Stimulated activated CD8-positive, alpha-beta memory T cell treated with anti-CD3 and anti-CD28 coated beads, Interleukin-4, amount 100 ng/mL, for 48 hours (primary cell): Measurements from ENCODE around the gene BAG5.

Experiments used
- DNase-seq: peaks from one replicate; pipeline ENCODE4 v3.0.0-alpha.2; 2020

The BAG5 gene

DNA sequence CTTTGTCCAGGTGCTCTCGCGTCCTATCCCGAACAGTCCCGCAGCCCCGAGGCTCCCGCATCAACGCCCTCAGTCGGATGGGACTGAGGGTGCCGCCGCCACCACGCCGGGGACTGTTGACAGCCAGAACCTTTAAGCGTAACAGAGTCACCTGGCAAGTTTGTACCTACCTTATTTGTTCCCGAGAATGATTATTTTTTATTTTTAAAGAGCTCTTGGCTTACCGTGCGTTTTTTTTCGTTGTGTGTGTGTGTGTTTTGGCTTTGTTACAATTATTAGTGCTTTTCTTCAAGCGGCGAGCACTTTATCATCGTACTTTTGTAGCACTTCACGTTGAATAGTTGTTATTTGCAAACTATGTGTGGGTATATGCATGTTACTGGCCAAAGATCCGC lies 766 bp upstream of the BAG5 start:
- no peak for DNase-seq

DNA sequence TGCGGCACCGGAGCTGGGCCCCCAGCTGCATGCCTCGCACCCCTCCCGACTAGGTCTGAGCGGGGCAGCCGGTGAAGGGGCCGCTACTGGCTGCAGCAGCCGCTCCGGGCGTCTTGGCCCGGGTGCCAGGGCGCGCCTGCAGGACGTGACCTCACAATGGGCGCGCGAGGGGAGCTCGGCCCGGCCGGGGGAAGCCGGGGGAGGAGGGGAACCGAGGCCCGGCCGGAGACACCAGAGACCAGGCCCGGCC lies 353 bp downstream of the BAG5 start:
- DNase-seq, result no peak

- peak; percentile 66 for DNase-seq
Measured at GRCh38 chr14:103561381-103562178, 877 bp downstream of the BAG5 start.

GRCh38 chr14:103560691-103561090 lies 1.8 kb downstream of the BAG5 start:
- no peak for DNase-seq

DNA sequence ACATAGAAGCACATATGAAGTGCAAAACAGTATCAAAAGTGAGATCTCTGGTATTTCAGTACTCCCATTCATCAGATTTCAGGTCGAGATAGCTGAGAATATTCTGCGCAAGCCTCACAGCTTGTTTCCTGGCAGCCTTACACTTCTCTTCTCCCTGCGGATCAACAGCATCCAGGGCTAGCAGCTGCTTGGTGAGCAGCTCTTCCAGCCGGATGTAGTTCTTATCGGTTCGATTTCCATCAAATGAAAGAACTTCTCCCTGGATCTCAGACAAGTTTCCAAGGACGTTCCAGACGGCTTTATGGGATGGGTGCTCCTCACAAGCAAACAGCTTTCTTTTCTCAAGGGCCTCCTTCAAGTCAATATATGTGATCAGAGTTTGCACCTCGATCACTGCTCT lies 2.7 kb downstream of the BAG5 start:
- no peak for DNase-seq

- DNase-seq, result no peak
Measured at GRCh38 chr14:103558071-103558882, 4.2 kb downstream of the BAG5 start.

GRCh38 chr14:103556946-103557758 lies 5.3 kb downstream of the BAG5 start:
- no peak for DNase-seq

DNA sequence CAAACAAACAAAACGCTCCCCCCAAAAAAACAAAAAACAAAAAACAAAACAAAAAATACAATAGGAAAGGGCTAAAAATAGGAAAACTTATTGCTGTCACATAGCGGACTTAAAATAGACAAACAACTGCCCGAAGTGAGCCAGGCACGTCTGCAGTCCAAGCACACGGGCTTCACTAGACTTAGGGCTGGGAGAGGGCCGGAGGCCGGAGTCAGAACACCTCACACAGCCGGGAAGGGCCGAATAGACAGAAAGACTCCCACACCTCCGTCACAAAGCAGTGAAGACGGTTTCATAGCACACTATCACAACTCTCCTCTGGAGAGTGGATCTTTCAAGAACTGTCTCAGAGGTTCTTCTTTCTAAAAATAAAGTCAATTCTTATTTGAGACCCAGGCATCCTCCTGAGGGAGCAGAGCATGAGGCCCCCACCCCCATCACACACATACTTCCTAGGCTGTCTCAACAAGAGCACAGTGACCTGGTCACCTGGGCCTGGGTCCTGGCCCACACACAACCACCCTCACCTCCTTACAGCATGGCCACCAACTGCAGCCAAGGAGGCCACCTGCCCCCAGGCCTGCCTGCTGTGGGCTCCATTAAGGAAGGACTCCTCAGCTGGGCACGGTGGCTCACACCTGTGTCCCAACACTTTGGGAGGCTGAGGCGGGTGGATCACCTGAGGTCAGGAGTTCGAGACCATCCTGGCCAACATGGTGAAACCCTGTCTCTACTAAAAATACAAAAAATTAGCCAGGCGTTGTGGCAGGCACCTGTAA lies 6.7 kb downstream of the BAG5 start:
- no peak for DNase-seq

DNA sequence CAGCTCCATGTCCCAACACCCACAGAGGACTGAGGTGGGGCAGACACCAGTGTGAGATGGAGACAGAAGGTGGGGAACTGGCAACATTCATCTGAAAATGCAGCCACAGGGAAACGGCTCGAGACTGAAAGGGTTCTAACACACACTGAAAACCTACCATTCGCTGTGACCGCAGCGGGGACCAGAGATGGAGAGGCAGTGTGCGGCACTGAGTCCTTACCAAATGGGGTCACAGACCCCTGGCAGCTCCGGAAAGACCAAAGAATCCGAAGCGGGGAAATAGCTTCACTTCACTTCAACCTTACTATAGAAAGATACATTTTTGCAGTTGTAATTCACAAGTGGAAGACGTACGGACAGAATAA lies 9.6 kb downstream of the BAG5 start:
- DNase-seq, result no peak

DNA sequence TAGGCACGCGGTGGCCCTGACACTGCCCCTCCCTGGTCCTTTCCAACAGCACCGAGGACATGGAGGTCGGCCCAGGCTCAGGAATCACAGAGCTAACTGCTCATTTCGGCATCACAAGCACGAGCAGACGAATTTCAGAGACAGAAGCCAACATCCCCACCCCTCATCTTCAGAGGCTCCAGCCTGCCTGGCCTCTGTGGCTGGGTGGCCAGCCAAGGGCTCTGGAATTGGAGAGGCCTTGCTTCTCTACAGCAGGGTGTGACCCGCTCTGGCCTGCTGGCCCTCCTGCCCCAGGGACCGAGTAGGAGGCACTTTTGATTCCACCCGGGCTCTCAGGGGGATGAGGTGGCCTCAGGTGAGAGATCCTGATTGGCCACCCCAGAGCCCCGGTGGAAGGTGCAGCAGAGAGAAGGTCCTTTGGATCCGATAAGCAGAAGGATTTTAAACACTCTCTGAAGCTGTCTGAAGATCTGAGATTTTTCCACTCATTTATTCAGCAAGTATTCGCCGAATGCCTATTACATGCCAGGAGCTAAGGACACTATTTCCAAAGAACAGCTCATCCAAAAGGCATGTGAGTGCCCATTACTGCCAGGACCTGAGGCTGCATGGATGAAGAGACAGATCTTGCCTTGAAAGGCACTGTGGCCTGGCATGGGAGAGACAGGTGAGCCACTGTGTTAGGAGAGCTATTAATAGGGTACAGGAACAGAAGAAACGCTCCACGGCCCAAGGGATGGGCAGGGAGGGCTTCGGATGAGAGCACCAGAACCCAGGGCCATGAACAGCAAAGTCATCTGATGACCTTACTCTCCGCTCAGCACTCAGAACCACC lies 10.2 kb downstream of the BAG5 start:
- DNase-seq, result no peak

DNA sequence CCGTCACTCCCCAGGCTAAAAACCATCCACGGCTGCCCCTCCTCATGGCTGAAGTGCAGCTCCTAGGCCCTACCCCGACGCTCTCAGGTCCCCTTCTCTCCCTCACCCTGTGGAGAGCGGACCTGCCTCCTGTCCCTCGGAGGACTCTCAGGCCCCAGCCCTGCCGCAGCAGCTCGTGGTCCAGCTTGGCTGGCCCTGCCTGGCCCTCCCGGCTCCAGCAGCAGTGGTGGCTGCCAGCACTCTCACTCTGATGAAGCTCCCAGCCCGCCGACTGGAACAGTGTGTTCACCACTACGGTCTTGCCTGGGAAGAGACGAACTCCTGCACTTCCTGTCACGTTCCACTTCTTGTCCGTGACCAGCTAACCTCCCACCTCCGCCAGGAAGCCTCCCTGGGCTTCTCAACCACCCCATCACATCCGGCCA lies 11.1 kb downstream of the BAG5 start:
- no peak for DNase-seq

GRCh38 chr14:103550451-103551337 lies 11.8 kb downstream of the BAG5 start:
- DNase-seq, result no peak

GRCh38 chr14:103549361-103550311 lies 12.8 kb downstream of the BAG5 start:
- no peak for DNase-seq

- DNase-seq, result no peak
Measured at GRCh38 chr14:103548463-103549351, 13.8 kb downstream of the BAG5 start.

DNA sequence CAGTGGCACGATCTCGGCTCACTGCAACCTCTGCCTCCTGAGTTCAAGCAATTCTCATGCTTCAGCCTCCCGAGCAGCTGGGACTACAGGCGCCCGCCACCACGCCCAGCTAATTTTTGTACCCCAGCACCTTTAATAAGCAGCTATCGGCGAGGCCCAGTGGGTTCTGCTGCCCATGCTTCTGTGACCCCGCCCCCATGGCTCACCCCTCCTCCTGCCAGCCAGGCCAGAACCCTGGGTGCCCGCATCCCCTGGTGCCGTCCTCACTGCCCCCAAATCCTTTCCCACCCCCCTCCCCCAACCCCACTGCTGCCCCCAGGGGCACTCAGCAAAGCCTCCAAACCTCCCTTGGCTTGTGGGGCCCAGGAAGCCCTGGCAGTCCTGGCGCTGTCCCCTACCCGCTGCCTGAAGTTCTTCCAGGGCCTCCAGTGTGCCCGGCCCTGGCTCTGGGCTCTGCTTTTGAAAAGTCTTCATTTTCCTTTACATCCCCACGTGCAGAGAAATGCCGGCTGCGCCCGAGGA lies 14.5 kb downstream of the BAG5 start:
- DNase-seq, result no peak

- no peak for DNase-seq
Measured at GRCh38 chr14:103547455-103547940, 15.0 kb downstream of the BAG5 start.

- peak; percentile 89 for DNase-seq
Measured at GRCh38 chr14:103546652-103547454, 15.6 kb downstream of the BAG5 start.
